Stimulated activated naive CD8-positive, alpha-beta T cell treated with anti-CD3 and anti-CD28 coated beads, Interleukin-15, Interleukin-2, amounts not matched to agents 100 ng/mL and 50 ng/mL, for 24 hours (primary cell): ENCODE measurements around the gene ITGBL1.

Experiments used
- H3K27ac Mint-ChIP-seq: one replicate; pipeline ENCODE4 v1.8.0; 2021; ENCODE audit warnings: mild to moderate bottlenecking, mixed read lengths
- H3K27me3 Mint-ChIP-seq: one replicate; pipeline ENCODE4 v1.8.0; 2021; ENCODE audit warnings: mixed read lengths
- H3K36me3 Mint-ChIP-seq: one replicate; pipeline ENCODE4 v1.8.0; 2021; ENCODE audit warnings: low read depth, mixed read lengths
- H3K4me1 Mint-ChIP-seq: one replicate; pipeline ENCODE4 v1.8.0; 2021; ENCODE audit warnings: low read depth, mixed read lengths
- H3K4me3 Mint-ChIP-seq: one replicate; pipeline ENCODE4 v1.8.0; 2021; ENCODE audit warnings: mild to moderate bottlenecking, mixed read lengths
- H3K9me3 Mint-ChIP-seq: one replicate; pipeline ENCODE4 v1.8.0; 2021; ENCODE audit warnings: mixed read lengths

Gene ITGBL1

GRCh38 chr13:101429733-101430132 is 22.7 kb upstream of the ITGBL1 start:
- H3K27ac Mint-ChIP-seq = no peak overlapping the region
- H3K9me3 Mint-ChIP-seq = no peaks in the 10 kb centered on the region
- no peaks in the 10 kb centered on the region for H3K36me3 Mint-ChIP-seq
- no peak overlapping the region for H3K4me3 Mint-ChIP-seq
- no peaks in the 10 kb centered on the region for H3K4me1 Mint-ChIP-seq
- peaks cover 21% of the 10 kb centered on the region for H3K27me3 Mint-ChIP-seq

- no peaks in the 10 kb centered on the region for H3K36me3 Mint-ChIP-seq
- no peak overlapping the region for H3K27ac Mint-ChIP-seq
- H3K9me3 Mint-ChIP-seq = no peaks in the 10 kb centered on the region
- H3K4me1 Mint-ChIP-seq = no peaks in the 10 kb centered on the region
- H3K27me3 Mint-ChIP-seq = peaks cover 25% of the 10 kb centered on the region
- no peak overlapping the region for H3K4me3 Mint-ChIP-seq
Measured at GRCh38 chr13:101433895-101434294, 18.6 kb upstream of the ITGBL1 start.

- Mint-ChIP-seq H3K36me3 (no peaks in the 10 kb centered on the region), H3K27ac (no peak overlapping the region), H3K27me3 (peaks cover 25% of the 10 kb centered on the region), H3K9me3 (no peaks in the 10 kb centered on the region), H3K4me1 (no peaks in the 10 kb centered on the region), H3K4me3 (no peak overlapping the region)
Measured at GRCh38 chr13:101434486-101434885, 18.0 kb upstream of the ITGBL1 start.

- H3K4me3 Mint-ChIP-seq = no peak overlapping the region
- H3K4me1 Mint-ChIP-seq = no peaks in the 10 kb centered on the region
- H3K9me3 Mint-ChIP-seq = no peaks in the 10 kb centered on the region
- H3K36me3 Mint-ChIP-seq = no peaks in the 10 kb centered on the region
- peaks cover 3% of the 10 kb centered on the region for H3K27me3 Mint-ChIP-seq
- no peak overlapping the region for H3K27ac Mint-ChIP-seq
Measured at GRCh38 chr13:101447852-101448251, 4.6 kb upstream of the ITGBL1 start.

GRCh38 chr13:101449790-101450748 is 2.4 kb upstream of the ITGBL1 start:
- Mint-ChIP-seq H3K27me3 (peaks cover 14% of the 10 kb centered on the region), H3K4me3 (no peak overlapping the region), H3K27ac (no peak overlapping the region), H3K9me3 (no peaks in the 10 kb centered on the region), H3K36me3 (no peaks in the 10 kb centered on the region), H3K4me1 (no peaks in the 10 kb centered on the region)

GRCh38 chr13:101450749-101451130 is 1.7 kb upstream of the ITGBL1 start:
- H3K27ac Mint-ChIP-seq = no peak overlapping the region
- H3K27me3 Mint-ChIP-seq = peaks cover 14% of the 10 kb centered on the region
- H3K36me3 Mint-ChIP-seq = no peaks in the 10 kb centered on the region
- no peak overlapping the region for H3K4me3 Mint-ChIP-seq
- no peaks in the 10 kb centered on the region for H3K4me1 Mint-ChIP-seq
- no peaks in the 10 kb centered on the region for H3K9me3 Mint-ChIP-seq

GRCh38 chr13:101451641-101452040 is 834 bp upstream of the ITGBL1 start:
- no peak overlapping the region for H3K4me3 Mint-ChIP-seq

GRCh38 chr13:101453784-101454201 is 1.3 kb downstream of the ITGBL1 start:
- H3K4me3 Mint-ChIP-seq = no peak overlapping the region
- H3K9me3 Mint-ChIP-seq = no peaks in the 10 kb centered on the region
- H3K27ac Mint-ChIP-seq = no peak overlapping the region
- no peaks in the 10 kb centered on the region for H3K36me3 Mint-ChIP-seq
- H3K27me3 Mint-ChIP-seq = peaks cover 14% of the 10 kb centered on the region
- H3K4me1 Mint-ChIP-seq = no peaks in the 10 kb centered on the region

More at GRCh38 chr13:101451641-101452040, 834 bp upstream of the ITGBL1 start:
- H3K36me3 Mint-ChIP-seq = no peaks in the 10 kb centered on the region
- H3K27ac Mint-ChIP-seq = no peak overlapping the region
- peaks cover 14% of the 10 kb centered on the region for H3K27me3 Mint-ChIP-seq
- H3K9me3 Mint-ChIP-seq = no peaks in the 10 kb centered on the region
- H3K4me1 Mint-ChIP-seq = no peaks in the 10 kb centered on the region

GRCh38 chr13:101454767-101455166 is 2.3 kb downstream of the ITGBL1 start:
- Mint-ChIP-seq H3K27ac (no peak overlapping the region), H3K4me1 (no peaks in the 10 kb centered on the region), H3K4me3 (no peak overlapping the region), H3K9me3 (no peaks in the 10 kb centered on the region), H3K36me3 (no peaks in the 10 kb centered on the region), H3K27me3 (peaks cover 14% of the 10 kb centered on the region)

- no peak overlapping the region for H3K27ac Mint-ChIP-seq
- H3K27me3 Mint-ChIP-seq = peaks cover 14% of the 10 kb centered on the region
- H3K36me3 Mint-ChIP-seq = no peaks in the 10 kb centered on the region
- peaks cover 5% of the 10 kb centered on the region for H3K9me3 Mint-ChIP-seq
- H3K4me3 Mint-ChIP-seq = no peak overlapping the region
- H3K4me1 Mint-ChIP-seq = no peaks in the 10 kb centered on the region
Measured at GRCh38 chr13:101455863-101456262, 3.4 kb downstream of the ITGBL1 start.

GRCh38 chr13:101457176-101457575 is 4.7 kb downstream of the ITGBL1 start:
- peaks cover 5% of the 10 kb centered on the region for H3K9me3 Mint-ChIP-seq

GRCh38 chr13:101465877-101466276 is 13.4 kb downstream of the ITGBL1 start:
- Mint-ChIP-seq H3K4me3 (no peak overlapping the region), H3K27me3 (peaks cover 6% of the 10 kb centered on the region), H3K9me3 (no peaks in the 10 kb centered on the region), H3K4me1 (no peaks in the 10 kb centered on the region), H3K27ac (no peak overlapping the region), H3K36me3 (no peaks in the 10 kb centered on the region)

More at GRCh38 chr13:101457176-101457575, 4.7 kb downstream of the ITGBL1 start:
- no peak overlapping the region for H3K4me3 Mint-ChIP-seq
- no peaks in the 10 kb centered on the region for H3K36me3 Mint-ChIP-seq
- no peak overlapping the region for H3K27ac Mint-ChIP-seq
- H3K4me1 Mint-ChIP-seq = no peaks in the 10 kb centered on the region
- peaks cover 12% of the 10 kb centered on the region for H3K27me3 Mint-ChIP-seq

- Mint-ChIP-seq H3K27ac (no peak overlapping the region), H3K4me1 (no peaks in the 10 kb centered on the region), H3K4me3 (no peak overlapping the region), H3K9me3 (no peaks in the 10 kb centered on the region), H3K27me3 (peaks cover 6% of the 10 kb centered on the region), H3K36me3 (no peaks in the 10 kb centered on the region)
Measured at GRCh38 chr13:101467415-101467814, 14.9 kb downstream of the ITGBL1 start.

- H3K9me3 Mint-ChIP-seq = no peaks in the 10 kb centered on the region
- no peaks in the 10 kb centered on the region for H3K4me1 Mint-ChIP-seq
- no peak overlapping the region for H3K4me3 Mint-ChIP-seq
- no peak overlapping the region for H3K27ac Mint-ChIP-seq
- no peaks in the 10 kb centered on the region for H3K36me3 Mint-ChIP-seq
- peaks cover 11% of the 10 kb centered on the region for H3K27me3 Mint-ChIP-seq
Measured at GRCh38 chr13:101473458-101473857, 21.0 kb downstream of the ITGBL1 start.

GRCh38 chr13:101474419-101474957 is 22.0 kb downstream of the ITGBL1 start:
- Mint-ChIP-seq H3K9me3 (no peaks in the 10 kb centered on the region), H3K27ac (no peak overlapping the region), H3K4me1 (no peaks in the 10 kb centered on the region), H3K36me3 (no peaks in the 10 kb centered on the region), H3K27me3 (peaks cover 11% of the 10 kb centered on the region), H3K4me3 (no peak overlapping the region)
